Mesenteric fat pad (tissue), 1 donor: ENCODE results near the gene BPIFB6. TPM values are rescaled to one million over a fixed set of nuclear protein-coding genes. Genes with fewer than 3 reads are reported as not detected.

Source experiments
- DNase-seq: peaks from one replicate; pipeline ENCODE4 v3.0.0-alpha.2; 2020; ENCODE audit warnings: low spot score
- total RNA-seq: library from RNA; stranded (reverse); fragmentation: NEBNext Ultra II Directional; extraction: Animal tissue kit (Norgen Biotek cat#: 25700); gene quantifications from one replicate; pipeline ENCODE4 v1.2.1, GENCODE V29; 2021
- donor health status: DM: yes; HTN: yes; CAD: no.

Gene BPIFB6
- total RNA-seq, 1 donor from 2014 or later: not detected

DNA sequence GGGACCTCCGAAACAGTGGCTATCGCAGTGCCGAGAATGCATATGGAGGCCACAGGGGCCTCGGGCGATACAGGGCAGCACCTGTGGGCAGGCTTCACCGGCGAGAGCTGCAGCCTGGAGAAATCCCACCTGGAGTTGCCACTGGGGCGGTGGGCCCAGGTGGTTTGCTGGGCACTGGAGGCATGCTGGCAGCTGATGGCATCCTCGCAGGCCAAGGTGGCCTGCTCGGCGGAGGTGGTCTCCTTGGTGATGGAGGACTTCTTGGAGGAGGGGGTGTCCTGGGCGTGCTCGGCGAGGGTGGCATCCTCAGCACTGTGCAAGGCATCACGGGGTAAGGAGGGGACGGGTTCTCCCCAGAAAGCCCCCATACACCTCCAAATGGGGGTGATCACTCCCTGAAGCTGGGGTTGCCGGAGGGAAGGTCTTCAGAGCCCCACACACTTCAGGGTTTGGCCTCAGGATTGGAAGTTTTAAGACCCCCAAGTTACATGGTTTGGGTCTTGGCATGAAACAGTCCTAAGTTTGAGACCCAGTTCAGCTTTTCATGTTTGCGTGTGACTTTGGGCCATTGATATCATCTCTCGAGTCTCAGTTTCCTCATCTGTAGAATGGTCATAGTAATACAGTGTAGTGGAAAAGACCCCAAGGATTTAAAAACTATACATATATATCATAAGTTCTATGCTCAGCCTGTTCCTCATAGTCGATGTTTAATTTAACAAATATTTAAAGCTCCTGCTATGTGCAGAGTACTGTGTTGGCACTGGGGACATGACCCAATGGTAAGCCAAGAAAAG lies 52.3 kb downstream of the BPIFB6 start:
- no peak for DNase-seq

DNA sequence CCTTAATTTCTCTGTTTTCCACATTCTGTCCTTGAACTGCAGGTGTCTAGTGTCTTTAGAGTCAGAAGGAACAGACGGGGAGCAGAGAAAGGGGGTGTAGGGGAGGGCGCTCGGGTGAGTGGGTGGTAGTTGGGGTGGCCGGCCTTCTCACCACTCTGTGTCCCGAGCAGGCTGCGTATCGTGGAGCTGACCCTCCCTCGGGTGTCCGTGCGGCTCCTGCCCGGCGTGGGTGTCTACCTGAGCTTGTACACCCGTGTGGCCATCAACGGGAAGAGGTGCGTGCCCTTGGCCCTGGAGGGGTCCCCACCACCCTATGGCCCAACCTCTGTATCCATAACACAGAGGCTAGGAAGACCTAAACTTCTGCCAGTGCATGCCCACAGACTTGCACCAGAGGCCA lies 53.3 kb downstream of the BPIFB6 start:
- no peak for DNase-seq

DNA sequence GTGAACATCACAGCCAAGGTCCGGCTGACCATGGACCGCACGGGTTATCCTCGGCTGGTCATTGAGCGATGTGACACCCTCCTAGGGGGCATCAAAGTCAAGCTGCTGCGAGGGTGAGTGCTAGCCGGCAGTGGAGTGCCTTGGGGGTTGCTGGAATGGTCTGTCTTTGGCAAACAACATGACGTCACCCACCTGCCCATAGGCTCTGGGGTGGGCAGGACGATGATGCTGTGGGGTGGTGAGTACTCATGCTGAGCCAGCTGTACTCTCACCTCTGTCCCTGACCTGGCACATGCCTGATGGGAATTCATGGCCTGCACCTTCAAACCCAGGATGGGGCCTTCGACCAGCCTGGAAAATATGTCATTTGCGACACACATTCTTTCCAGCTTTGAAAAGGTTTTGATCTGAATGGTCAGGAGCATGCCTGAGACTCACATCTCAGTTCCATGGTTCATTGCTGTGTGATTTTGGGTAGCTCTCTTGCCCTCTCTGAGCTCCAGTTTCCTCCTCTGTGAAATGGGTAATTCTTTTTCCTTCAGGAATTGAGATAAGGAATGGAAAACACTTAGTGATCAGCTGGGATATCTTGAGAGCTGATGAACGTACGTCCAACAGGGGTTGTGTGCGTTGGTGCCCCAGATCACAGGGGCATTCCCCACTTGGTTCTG lies 54.7 kb downstream of the BPIFB6 start:
- DNase-seq: no peak

DNA sequence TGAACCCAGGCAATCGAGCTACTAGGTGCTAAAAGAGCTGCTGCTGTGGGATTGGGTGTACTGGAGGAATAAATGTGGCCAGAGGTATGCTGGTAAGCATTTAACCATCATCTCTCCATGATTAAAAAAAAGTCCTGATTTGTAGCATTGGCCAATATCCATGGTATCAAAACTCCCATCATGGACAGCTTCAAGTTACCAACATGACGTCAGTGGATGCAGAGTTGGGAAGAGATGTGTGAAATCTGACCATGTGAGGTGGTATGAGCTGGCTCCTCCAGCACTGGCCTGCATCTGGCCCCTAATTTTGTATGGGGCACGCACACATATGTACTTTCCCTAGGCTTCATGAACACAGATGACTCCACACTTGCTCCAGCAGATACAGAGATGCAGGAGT lies 59.7 kb downstream of the BPIFB6 start:
- no peak for DNase-seq

DNA sequence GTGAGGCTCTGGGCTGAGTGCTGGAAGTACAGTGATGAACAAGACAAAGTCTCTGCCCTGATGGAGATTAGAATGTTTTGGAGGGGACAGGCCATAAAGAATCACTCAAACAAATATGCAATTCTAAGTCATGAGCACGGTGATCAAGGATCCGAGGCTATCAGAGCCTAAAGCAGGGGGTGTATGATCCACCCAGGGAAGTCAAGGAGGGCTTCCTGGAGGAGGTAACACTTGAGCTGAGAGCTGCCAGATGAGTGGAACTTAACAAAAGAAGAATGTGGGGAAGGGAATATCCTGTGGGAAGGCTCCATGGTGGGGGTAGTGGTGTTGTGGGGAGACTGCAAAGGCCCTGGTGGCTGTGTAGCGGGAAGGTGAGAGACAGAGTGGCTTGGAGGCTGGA lies 60.2 kb downstream of the BPIFB6 start:
- no peak for DNase-seq

DNA sequence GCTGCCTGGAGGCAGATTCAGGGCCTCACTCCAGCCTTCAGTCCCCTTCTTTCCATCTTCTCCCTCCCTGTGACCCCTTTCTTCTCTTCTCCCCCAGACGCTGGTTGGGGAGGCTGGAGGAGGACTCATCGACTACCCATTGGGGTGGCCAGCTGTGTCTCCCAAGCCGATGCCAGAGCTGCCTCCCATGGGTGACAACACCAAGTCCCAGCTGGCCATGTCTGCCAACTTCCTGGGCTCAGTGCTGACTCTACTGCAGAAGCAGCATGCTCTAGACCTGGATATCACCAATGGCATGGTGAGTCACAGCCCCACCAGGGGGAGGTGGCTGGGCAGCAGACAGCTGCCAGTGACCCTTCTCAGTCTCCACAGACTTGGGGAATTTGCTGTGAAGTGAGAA lies 60.9 kb downstream of the BPIFB6 start:
- no peak for DNase-seq

DNA sequence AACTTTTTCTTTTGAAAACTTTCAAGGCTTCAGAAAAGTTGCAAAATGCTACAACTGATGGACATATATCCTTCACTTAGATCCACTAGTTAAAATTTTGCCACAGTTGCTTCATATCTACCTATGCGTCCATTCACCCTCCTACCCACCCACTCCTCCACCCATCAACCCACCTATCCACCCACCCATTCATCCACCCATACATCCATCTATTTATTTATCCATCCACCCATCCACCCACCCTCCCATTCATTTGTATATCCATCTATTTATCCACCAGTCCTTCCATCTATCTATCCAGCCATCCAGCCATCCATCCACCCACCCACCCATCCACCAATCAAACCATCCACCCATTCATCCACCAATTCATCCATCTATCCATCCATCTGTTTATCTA lies 61.6 kb downstream of the BPIFB6 start:
- DNase-seq: no peak

DNA sequence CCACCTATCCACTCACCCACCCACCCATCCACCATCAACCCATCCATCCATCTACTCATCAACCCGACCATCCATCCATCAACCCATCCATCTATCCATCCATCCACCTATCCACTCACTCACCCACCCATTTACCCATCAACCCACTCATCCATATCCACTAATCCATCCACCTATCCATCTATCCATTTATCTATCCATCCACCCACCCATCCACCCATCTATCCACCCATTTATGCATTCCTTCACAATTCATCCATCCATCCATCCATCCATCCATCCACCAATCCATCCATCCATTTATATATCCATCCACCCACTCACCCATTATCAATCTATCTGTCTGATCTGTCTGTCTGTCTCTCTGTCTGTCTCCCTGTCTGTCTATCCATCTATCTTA lies 62.1 kb downstream of the BPIFB6 start:
- DNase-seq: no peak

Other genes starting within 250 kb of the BPIFB6 start
- 107 TPM for gene MAPRE1, start 211.7 kb upstream of the BPIFB6 start, total RNA-seq
- gene EFCAB8, start 172.7 kb upstream of the BPIFB6 start, total RNA-seq: 0.39 TPM
- gene SUN5, start 27.2 kb upstream of the BPIFB6 start, total RNA-seq: not detected
- not detected for gene BPIFB2, start 23.9 kb upstream of the BPIFB6 start, total RNA-seq
- gene BPIFB3, start 22.3 kb downstream of the BPIFB6 start, total RNA-seq: not detected
- gene BPIFB4, start 48.0 kb downstream of the BPIFB6 start, total RNA-seq: not detected
- gene BPIFA2, start 136.5 kb downstream of the BPIFB6 start, total RNA-seq: not detected
- gene BPIFA3, start 185.7 kb downstream of the BPIFB6 start, total RNA-seq: not detected
- not detected for gene BPIFA1, start 204.3 kb downstream of the BPIFB6 start, total RNA-seq